ENCODE measurements around the gene UBALD1.

GRCh38 chr16:4659363-4660353 is 45.0 kb upstream of the UBALD1 start:
- TF ChIP-seq CTCF (IDR thresholded peaks at IDR 0.05 in 8 of 11, conservative IDR thresholded peaks at IDR 0.05 in 3 of 11) (no peak), POLR2AphosphoS5 (IDR thresholded peaks at IDR 0.05) (no peak), POLR2A (IDR thresholded peaks at IDR 0.05) (no peak)
